HepG2 (cell line): ENCODE data around the gene TTLL13. TPM values are rescaled to one million over a fixed set of nuclear protein-coding genes. Genes with fewer than 3 reads are reported as not detected.
"Not testable (repeated sequence)": the region's sequence is repeated elsewhere in the genome, so short reads cannot be mapped to it uniquely, and the experiment has no call there.

Experiments
- ATAC-seq: fragments of 200-7000 bp; cut with Tn5 transposase; 3 replicates; pipeline ENCODE4 v1.9.1; 2020; ENCODE audit warnings: mild to moderate bottlenecking, moderate library complexity
- BruUV-seq: library from RNA; stranded (reverse); fragments of 400-500 nt; replicated peaks from 2 replicates; lab custom pipeline; 2021; lab: Mats Ljungman, UMichigan
- CTCF ChIA-PET: fragments of 300-600 bp; formaldehyde crosslinking; extraction: SDS; loops from one replicate; lab custom pipeline; 2021; ENCODE audit warnings: low total read pairs, inconsistent platforms, low intra/inter-chr PET ratio; lab: Yijun Ruan, JAX
- POLR2A ChIA-PET: fragments of 350-600 bp; sonication (Branson Sonifier 250); formaldehyde crosslinking; loops from one replicate; lab custom pipeline; 2020; ENCODE audit warnings: antibody characterized with exemption, inconsistent platforms; lab: Yijun Ruan, JAX
- DNase-seq: peaks from one replicate; pipeline ENCODE4 v3.0.0-alpha.2; 2015; ENCODE audit warnings: low spot score
- FAIRE-seq: peaks from 3 replicates; lab custom pipeline; 2011; peaks lifted over from hg19 to GRCh38; lab: Jason Lieb, UNC
- H2AFZ ChIP-seq: one replicate; pipeline ENCODE4 v1.6.1; 2011; ENCODE audit warnings: low read length, inconsistent platforms
- H3K27ac ChIP-seq: fragments of 300-600 bp; 3 replicates; pipeline ENCODE4 v1.8.0; 2011; ENCODE audit warnings: mixed run types, mild to moderate bottlenecking, mixed read lengths, low read length, inconsistent platforms; ENCODE audit not compliant: insufficient read depth; ENCODE audit errors: extremely low read length
- H3K27me3 ChIP-seq, 2 experiments: fragments of 200-600 bp in 1 of 2; 2 replicates in 1 of 2; 3 replicates in 1 of 2; pipeline versions ENCODE4 v1.6.0 to v1.8.0; 2011; ENCODE audit warnings: low read length in 2 of 2, mild to moderate bottlenecking in 2 of 2, moderate library complexity in 2 of 2, inconsistent platforms in 1 of 2; ENCODE audit not compliant: insufficient read depth in 2 of 2, control insufficient read depth in 1 of 2
- H3K36me3 ChIP-seq, 2 experiments: fragments of 200-600 bp in 1 of 2; replicated peaks in 1 of 2; 2 replicates in 1 of 2; 3 replicates in 1 of 2; pipeline versions ENCODE4 v1.5.1 to v1.8.0; 2011; ENCODE audit warnings: low read length in 2 of 2, inconsistent platforms in 1 of 2; ENCODE audit not compliant: insufficient read depth in 2 of 2, control insufficient read depth in 1 of 2
- H3K4me1 ChIP-seq: 2 replicates; pipeline ENCODE4 v1.5.1; 2012; ENCODE audit warnings: low read length, inconsistent platforms; ENCODE audit not compliant: insufficient read depth
- H3K4me2 ChIP-seq: 2 replicates; pipeline ENCODE4 v1.6.0; 2011; ENCODE audit warnings: low read depth, low read length, inconsistent platforms
- H3K4me3 ChIP-seq, 3 experiments: fragments of 200-600 bp in 1 of 3; sonication (generic), shearing (Covaris generic) in 1 of 3; replicated peaks in 1 of 3; 2 replicates each; pipeline ENCODE4 v1.5.1; 2011 to 2016; ENCODE audit warnings: low read length in 3 of 3, inconsistent platforms in 2 of 3, low read depth in 2 of 3, mild to moderate bottlenecking in 2 of 3, control low read depth in 1 of 3, mixed read lengths in 1 of 3; ENCODE audit not compliant: insufficient read depth in 1 of 3
- H3K79me2 ChIP-seq: one replicate; pipeline ENCODE4 v1.6.1; 2011; ENCODE audit warnings: low read length, inconsistent platforms; ENCODE audit not compliant: insufficient read depth
- H3K9ac ChIP-seq: 2 replicates; pipeline ENCODE4 v1.6.0; 2011; ENCODE audit warnings: mild to moderate bottlenecking, low read depth, low read length, inconsistent platforms; ENCODE audit not compliant: insufficient read depth
- H3K9me3 ChIP-seq: 2 replicates; pipeline ENCODE4 v1.5.1; 2012; ENCODE audit warnings: mild to moderate bottlenecking, low read length
- H4K20me1 ChIP-seq: 2 replicates; pipeline ENCODE4 v1.6.0; 2011; ENCODE audit warnings: inconsistent platforms, mild to moderate bottlenecking, low read length, moderate library complexity; ENCODE audit not compliant: insufficient read depth
- CBX5 ChIP-seq: sonication (generic); formaldehyde crosslinking; IDR thresholded peaks from 2 replicates; pipeline ENCODE4 v1.4.0; 2020; ENCODE audit warnings: missing genetic modification reagents, borderline replicate concordance
- CCDC6 ChIP-seq: sonication (generic); formaldehyde crosslinking; IDR thresholded peaks from 2 replicates; pipeline ENCODE4 v1.8.1; 2022; ENCODE audit warnings: mild to moderate bottlenecking, missing genetic modification reagents, moderate library complexity
- DMAP1 ChIP-seq: IDR thresholded peaks from 2 replicates; pipeline ENCODE4 v1.6.1; 2016
- ELF1 ChIP-seq: sonication (generic); formaldehyde crosslinking; IDR thresholded peaks from 2 replicates; pipeline ENCODE4 v1.4.0; 2020; ENCODE audit warnings: missing genetic modification reagents
- ERF ChIP-seq: IDR thresholded peaks from 2 replicates; pipeline ENCODE4 v1.6.1; 2018; ENCODE audit warnings: missing biosample characterization, missing genetic modification reagents
- GATAD1 ChIP-seq: IDR thresholded peaks from 2 replicates; pipeline ENCODE4 v1.6.1; 2016; ENCODE audit warnings: missing genetic modification reagents, missing compliant biosample characterization
- LCORL ChIP-seq, 2 experiments: fragments of 450-650 bp in 1 of 2; sonication (generic) in 1 of 2; formaldehyde crosslinking in 1 of 2; IDR thresholded peaks; 2 replicates each; pipeline versions ENCODE4 v1.5.0 to v1.6.1; 2017 to 2020; ENCODE audit warnings: antibody characterized with exemption in 1 of 2, missing genetic modification reagents in 1 of 2
- MTA1 ChIP-seq: sonication (generic); formaldehyde crosslinking; IDR thresholded peaks from 2 replicates; pipeline ENCODE4 v1.4.0; 2020; ENCODE audit warnings: missing genetic modification reagents, mild to moderate bottlenecking, borderline replicate concordance
- MXD4 ChIP-seq: IDR thresholded peaks from 2 replicates; pipeline ENCODE4 v1.6.1; 2016; ENCODE audit warnings: mild to moderate bottlenecking, missing biosample characterization, missing genetic modification reagents
- NFYC ChIP-seq: IDR thresholded peaks from 2 replicates; pipeline ENCODE4 v1.6.1; 2016; ENCODE audit warnings: missing genetic modification reagents, missing compliant biosample characterization
- NR2F6 ChIP-seq, 2 experiments: IDR thresholded peaks; 2 replicates each; pipeline ENCODE4 v1.6.1; 2016; ENCODE audit warnings: antibody characterized with exemption in 1 of 2, mild to moderate bottlenecking in 1 of 2
- RARA ChIP-seq: IDR thresholded peaks from 2 replicates; pipeline ENCODE4 v1.6.1; 2016; ENCODE audit warnings: missing genetic modification reagents, missing compliant biosample characterization
- SALL1 ChIP-seq: sonication (generic); formaldehyde crosslinking; IDR thresholded peaks from 2 replicates; pipeline ENCODE4 v1.8.0; 2022; ENCODE audit warnings: mild to moderate bottlenecking, missing genetic modification reagents
- ZEB1 ChIP-seq: IDR thresholded peaks from 2 replicates; pipeline ENCODE4 v1.6.1; 2012; ENCODE audit warnings: mild to moderate bottlenecking, low read depth, inconsistent platforms; ENCODE audit not compliant: insufficient replicate concordance
- ZNF12 ChIP-seq: sonication (generic); formaldehyde crosslinking; IDR thresholded peaks from 2 replicates; pipeline ENCODE4 v1.5.0; 2020; ENCODE audit warnings: missing genetic modification reagents
- ZNF121 ChIP-seq: sonication (generic); formaldehyde crosslinking; IDR thresholded peaks from 2 replicates; pipeline ENCODE4 v1.5.0; 2020; ENCODE audit warnings: mild to moderate bottlenecking, missing genetic modification reagents
- ZNF160 ChIP-seq: sonication (generic); formaldehyde crosslinking; IDR thresholded peaks from 2 replicates; pipeline ENCODE4 v1.8.0; 2022; ENCODE audit warnings: mild to moderate bottlenecking, inconsistent platforms, missing genetic modification reagents
- ZNF44 ChIP-seq: sonication (generic); formaldehyde crosslinking; IDR thresholded peaks from 2 replicates; pipeline ENCODE4 v1.5.1; 2020; ENCODE audit warnings: mild to moderate bottlenecking, missing genetic modification reagents
- ZNF598 ChIP-seq: sonication (generic); formaldehyde crosslinking; IDR thresholded peaks from 2 replicates; pipeline ENCODE4 v1.5.1; 2020; ENCODE audit warnings: mild to moderate bottlenecking, missing genetic modification reagents, borderline replicate concordance
- ZNF614 ChIP-seq: IDR thresholded peaks from 2 replicates; pipeline ENCODE4 v1.6.1; 2018; ENCODE audit warnings: missing biosample characterization, missing genetic modification reagents, inconsistent platforms, borderline replicate concordance
- WGBS: methylation state at CpG from one replicate; pipeline ENCODE4 v1.1.6; 2017; ENCODE audit warnings: low lambda C conversion rate; 5-methylcytosine and 5-hydroxymethylcytosine counted together
- in situ Hi-C: cut with HindIII; loops from 2 replicates; pipeline ENCODE4 v1.10.0; 2017; ENCODE audit warnings: low pct_unique_long_range_greater_than_20kb; ENCODE audit not compliant: extremely low pct_ligation_motif_present
- intact Hi-C: fragments of 100-400 bp; cut with micrococcal nuclease; formaldehyde crosslinking; loops from one replicate; pipeline ENCODE4 v1.10.0; 2022; ENCODE audit not compliant: unreplicated experiment
- polyA plus RNA-seq, 8 experiments: library from polyadenylated mRNA; depleted of rRNA in 3 of 8; stranded (reverse) in 7 of 8; unstranded in 1 of 8; fragments of >200 nt; fragmentation: Illumina TruSeq in 4 of 8; extraction: Trizol in 4 of 8; gene quantifications; 2 replicates each; pipeline versions ENCODE4 v1.2.1 to v1.2.3, GENCODE V29; 2011 to 2016; ENCODE audit warnings: low read depth in 4 of 8, missing spikeins in 1 of 8, mixed read lengths in 1 of 8; ENCODE audit not compliant: insufficient read depth in 1 of 8
- total RNA-seq, 5 experiments: library from RNA; depleted of rRNA; stranded (reverse); fragments of >200 nt; fragmentation: Illumina TruSeq; extraction: Trizol; gene quantifications; 2 replicates each; pipeline ENCODE4 v1.2.3, GENCODE V29; 2016; ENCODE audit warnings: low read depth in 1 of 5
- TF ChIP-seq, protein P1 (sequence below): IDR thresholded peaks from 2 replicates; pipeline ENCODE4 v1.6.1; 2016; ENCODE audit warnings: low read depth, borderline replicate concordance
- TF ChIP-seq, protein P2 (sequence below), 2 experiments: sonication (generic) in 1 of 2; formaldehyde crosslinking in 1 of 2; IDR thresholded peaks; 2 replicates each; pipeline versions ENCODE4 v1.4.0 to v1.6.1; 2018 to 2020; ENCODE audit warnings: missing genetic modification reagents in 2 of 2, borderline replicate concordance in 1 of 2, low read depth in 1 of 2, mild to moderate bottlenecking in 1 of 2, missing biosample characterization in 1 of 2

The TTLL13 gene
- total and polyA plus RNA-seq, 2 of the 13 experiments (the other 11 are each of a cell fraction or from before 2014, with no cell fraction given) = 0.07 to 0.29 TPM

GRCh38 chr15:90293040-90293810 is 43.9 kb downstream of the TTLL13 start:
- BruUV-seq; H3K9ac ChIP-seq; H3K27ac ChIP-seq; H2AFZ ChIP-seq; H3K36me3 ChIP-seq; H3K9me3 ChIP-seq; in situ Hi-C loops; H3K79me2 ChIP-seq; H3K27me3 ChIP-seq; POLR2A ChIA-PET; intact Hi-C loops; H4K20me1 ChIP-seq; TF ChIP-seq LCORL (IDR thresholded peaks at IDR 0.05): not testable (repeated sequence)
- 32% methylated on average over 9 of the region's 13 CpGs for WGBS
- Histone ChIP-seq H3K4me3 (peak overlapping the region in 1 of 3 experiments; percentile 46; a peak in 1 of 6 replicates), H3K4me1 (peaks cover 11% of the 10 kb centered on the region), H3K4me2 (peak overlapping the region; percentile 70)
- ATAC-seq (peak; percentile 96), FAIRE-seq (peak; percentile 92), DNase-seq (peak; percentile 80)
- CTCF ChIA-PET = interaction anchor here (1.4 kb wide), 1 partner anchor 74 kb away, joined by 3 read pairs; no protein-coding TSS in a partner anchor
- TF ChIP-seq LCORL (CRISPR knock-in tag; IDR thresholded peaks at IDR 0.05) (peak; percentile 50; the same call in 1 of the 2 replicates), CCDC6 (0 out of 2 replicates have a peak, but pooled peaks have one; percentile 34), ZNF160 (0 out of 2 replicates have a peak, but pooled peaks have one; percentile 50), ELF1 (CRISPR knock-in tag) (0 out of 2 replicates have a peak, but pooled peaks have one; percentile 33), ERF (0 out of 2 replicates have a peak, but pooled peaks have one; percentile 47), SALL1 (CRISPR knock-in tag) (peak; percentile 73), ZNF44 (0 out of 2 replicates have a peak, but pooled peaks have one; percentile 52), ZNF598 (CRISPR knock-in tag) (peak; percentile 66; the same call in 1 of the 2 replicates), ZEB1 (peak; percentile 89), ZNF12 (CRISPR knock-in tag) (peak; percentile 62; the same call in 1 of the 2 replicates), ZNF121 (CRISPR knock-in tag) (0 out of 2 replicates have a peak, but pooled peaks have one; percentile 16), NFYC (peak; percentile 48; the same call in 1 of the 2 replicates), MXD4 (CRISPR knock-in tag) (peak; percentile 36; the same call in 1 of the 2 replicates), DMAP1 (CRISPR knock-in tag) (peak; percentile 37; the same call in 1 of the 2 replicates), MTA1 (CRISPR knock-in tag) (peak; percentile 70; the same call in 1 of the 2 replicates), RARA (CRISPR knock-in tag) (0 out of 2 replicates have a peak, but pooled peaks have one; percentile 12), ZNF614 (CRISPR knock-in tag) (peak; percentile 35; the same call in 1 of the 2 replicates), GATAD1 (0 out of 2 replicates have a peak, but pooled peaks have one; percentile 22), CBX5 (peak; percentile 54; the same call in 1 of the 2 replicates), NR2F6 (IDR thresholded peaks at IDR 0.05) (0 out of 2 replicates have a peak, but pooled peaks have one; percentile 27), NR2F6 (CRISPR knock-in tag; IDR thresholded peaks at IDR 0.05) (peak; percentile 54; the same call in 1 of the 2 replicates)
- TF ChIP-seq, protein P1, sequence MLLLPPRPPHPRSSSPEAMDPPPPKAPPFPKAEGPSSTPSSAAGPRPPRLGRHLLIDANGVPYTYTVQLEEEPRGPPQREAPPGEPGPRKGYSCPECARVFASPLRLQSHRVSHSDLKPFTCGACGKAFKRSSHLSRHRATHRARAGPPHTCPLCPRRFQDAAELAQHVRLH (CRISPR knock-in tag) = peak; percentile 77; the same call in 1 of the 2 replicates
- TF ChIP-seq, protein P2, sequence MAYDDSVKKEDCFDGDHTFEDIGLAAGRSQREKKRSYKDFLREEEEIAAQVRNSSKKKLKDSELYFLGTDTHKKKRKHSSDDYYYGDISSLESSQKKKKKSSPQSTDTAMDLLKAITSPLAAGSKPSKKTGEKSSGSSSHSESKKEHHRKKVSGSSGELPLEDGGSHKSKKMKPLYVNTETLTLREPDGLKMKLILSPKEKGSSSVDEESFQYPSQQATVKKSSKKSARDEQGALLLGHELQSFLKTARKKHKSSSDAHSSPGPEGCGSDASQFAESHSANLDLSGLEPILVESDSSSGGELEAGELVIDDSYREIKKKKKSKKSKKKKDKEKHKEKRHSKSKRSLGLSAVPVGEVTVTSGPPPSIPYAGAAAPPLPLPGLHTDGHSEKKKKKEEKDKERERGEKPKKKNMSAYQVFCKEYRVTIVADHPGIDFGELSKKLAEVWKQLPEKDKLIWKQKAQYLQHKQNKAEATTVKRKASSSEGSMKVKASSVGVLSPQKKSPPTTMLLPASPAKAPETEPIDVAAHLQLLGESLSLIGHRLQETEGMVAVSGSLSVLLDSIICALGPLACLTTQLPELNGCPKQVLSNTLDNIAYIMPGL (CRISPR knock-in tag; IDR thresholded peaks at IDR 0.05; ENCODE audit: borderline replicate concordance in 1 of 2, low read depth in 1 of 2) = peak; percentile 87 to 89
